ENCODE results near the gene HPCAL1. TPM values are rescaled to one million over a fixed set of nuclear protein-coding genes. Genes with fewer than 3 reads are reported as not detected.

HPCAL1 gene
- total RNA-seq, 2 donors from 2014 or later, result 21.6 to 26.0 TPM

- intact Hi-C loops (cut with DNase I), result no loop called here
- no peak for DNase-seq (ENCODE audit: low spot score)
Measured at GRCh38 chr2:10372203-10372861, 69.6 kb downstream of the HPCAL1 start.

GRCh38 chr2:10372862-10373240, 70.1 kb downstream of the HPCAL1 start:
- DNase-seq (ENCODE audit: low spot score), result no peak

GRCh38 chr2:10373931-10374330, 71.2 kb downstream of the HPCAL1 start:
- intact Hi-C loops (cut with DNase I), result no loop called here
- DNase-seq (ENCODE audit: low spot score), result no peak

More at GRCh38 chr2:10372862-10373240, 70.1 kb downstream of the HPCAL1 start:
- intact Hi-C loops (cut with DNase I), result no loop called here

- no peak for DNase-seq (ENCODE audit: low spot score)
- intact Hi-C loops (cut with DNase I), result no loop called here
Measured at GRCh38 chr2:10374362-10374943, 71.7 kb downstream of the HPCAL1 start.

GRCh38 chr2:10375570-10376281, 73.0 kb downstream of the HPCAL1 start:
- DNase-seq (ENCODE audit: low spot score), result no peak
- intact Hi-C loops (cut with DNase I), result no loop called here

- DNase-seq (ENCODE audit: low spot score), result no peak
- intact Hi-C loops (cut with DNase I), result loop anchor here in 1 of 2 donors (1.0 kb wide), 1 partner anchor 212 kb away; no protein-coding TSS in a partner anchor
Measured at GRCh38 chr2:10377052-10377746, 74.5 kb downstream of the HPCAL1 start.

GRCh38 chr2:10377747-10378085, 75.0 kb downstream of the HPCAL1 start:
- no peak for DNase-seq (ENCODE audit: low spot score)
- intact Hi-C loops (cut with DNase I), result loop anchor here in 1 of 2 donors (1.0 kb wide), 1 partner anchor 212 kb away; no protein-coding TSS in a partner anchor

- no peak for DNase-seq (ENCODE audit: low spot score)
- intact Hi-C loops (cut with DNase I), result no loop called here
Measured at GRCh38 chr2:10378189-10378588, 75.5 kb downstream of the HPCAL1 start.

- DNase-seq (ENCODE audit: low spot score), result no peak
- intact Hi-C loops (cut with DNase I), result no loop called here
Measured at GRCh38 chr2:10380048-10380926, 77.6 kb downstream of the HPCAL1 start.

- DNase-seq (ENCODE audit: low spot score), result no peak
- intact Hi-C loops (cut with DNase I), result no loop called here
Measured at GRCh38 chr2:10381997-10382353, 79.3 kb downstream of the HPCAL1 start.

GRCh38 chr2:10382354-10383061, 79.8 kb downstream of the HPCAL1 start:
- intact Hi-C loops (cut with DNase I), result no loop called here
- no peak for DNase-seq (ENCODE audit: low spot score)

GRCh38 chr2:10383960-10384734, 81.4 kb downstream of the HPCAL1 start:
- intact Hi-C loops (cut with DNase I), result no loop called here
- DNase-seq (ENCODE audit: low spot score), result no peak

GRCh38 chr2:10385501-10385900, 82.8 kb downstream of the HPCAL1 start:
- intact Hi-C loops (cut with DNase I), result no loop called here
- no peak for DNase-seq (ENCODE audit: low spot score)

- no peak for DNase-seq (ENCODE audit: low spot score)
- intact Hi-C loops (cut with DNase I), result no loop called here
Measured at GRCh38 chr2:10385933-10386773, 83.4 kb downstream of the HPCAL1 start.

GRCh38 chr2:10387033-10387432, 84.3 kb downstream of the HPCAL1 start:
- intact Hi-C loops (cut with DNase I), result no loop called here
- no peak for DNase-seq (ENCODE audit: low spot score)

- intact Hi-C loops (cut with DNase I), result no loop called here
- DNase-seq (ENCODE audit: low spot score), result no peak
Measured at GRCh38 chr2:10388954-10389560, 86.4 kb downstream of the HPCAL1 start.

- no peak for DNase-seq (ENCODE audit: low spot score)
- intact Hi-C loops (cut with DNase I), result no loop called here
Measured at GRCh38 chr2:10389573-10389972, 86.9 kb downstream of the HPCAL1 start.

Data from posterior vena cava (tissue), 2 donors.